ENCODE data around the gene FCN3. TPM values are rescaled to one million over a fixed set of nuclear protein-coding genes. Genes with fewer than 3 reads are reported as not detected.
A peak's percentile ranks its signal among the peaks of the same experiment; 100 is the strongest.

The FCN3 gene
- total RNA-seq, 1 experiment from 2014 or later, result 0.22 TPM

- H3K27ac ChIP-seq (ENCODE audit: insufficient read length, low read depth, low read length), result no peak within 1 kb of the TSS
- TF ChIP-seq CTCF (conservative IDR thresholded peaks at IDR 0.05), result no peak
- no peaks in the 10 kb centered on the region for H3K23me2 ChIP-seq (ENCODE audit: insufficient read length, low read depth, low read length, poor library complexity, severe bottlenecking)
- no peaks in the 10 kb centered on the region for H3K27me3 ChIP-seq (ENCODE audit: insufficient read depth, low read length)
- no peak within 1 kb of the TSS for H2AK5ac ChIP-seq (ENCODE audit: insufficient read length, low read length)
- no peak within 1 kb of the TSS for H2AFZ ChIP-seq (ENCODE audit: low read length)
- Mint-ChIP-seq H3K9me3 (no peaks in the 10 kb centered on the region), H3K4me3 (peak within 1 kb of the TSS; percentile 58 to 71), H3K4me1 (peaks cover 38 to 43% of the 10 kb centered on the region in 2 experiments), H3K36me3 (ENCODE audit: insufficient read depth in 1 of 3, low read depth in 3 of 3) (peaks cover 2 to 17% (median 11%) of the 10 kb centered on the region in 3 experiments; a peak in 5 of 7 replicates), H3K27ac (peak within 1 kb of the TSS; percentile 36 to 73 (median 72); a peak in 6 of 7 replicates), H3K27me3 (ENCODE audit: low read depth) (peaks cover 2% of the 10 kb centered on the region)
- no peaks in the 10 kb centered on the region for H3K79me1 ChIP-seq (ENCODE audit: insufficient read depth, low read depth, low read length, poor library complexity, severe bottlenecking)
- H2BK12ac ChIP-seq (ENCODE audit: insufficient read length, low read depth, low read length), result no peak within 1 kb of the TSS
- no peak within 1 kb of the TSS for H4K5ac ChIP-seq (ENCODE audit: insufficient read length, low read depth, low read length)
- no peak within 1 kb of the TSS for H2BK120ac ChIP-seq (ENCODE audit: low read depth, low read length, poor library complexity, severe bottlenecking)
- no peak within 1 kb of the TSS for H3K4ac ChIP-seq (ENCODE audit: low read depth, low read length)
- H3K56ac ChIP-seq (ENCODE audit: insufficient read length, low read depth, low read length), result no peak within 1 kb of the TSS
- no peak within 1 kb of the TSS for H2BK5ac ChIP-seq (ENCODE audit: insufficient read length, low read length)
- no peak within 1 kb of the TSS for H3K9ac ChIP-seq (ENCODE audit: extremely low read depth, insufficient read length, low read length)
- no CpG with 5 or more reads among the region's 22 CpGs for WGBS (ENCODE audit: extremely low coverage, insufficient read length, low lambda C conversion rate)
- no peaks in the 10 kb centered on the region for H4K20me1 ChIP-seq (ENCODE audit: control insufficient read depth, insufficient read depth, insufficient read length)
- no peak within 1 kb of the TSS for H4K91ac ChIP-seq (ENCODE audit: insufficient read length, low read depth, low read length)
- H2BK15ac ChIP-seq (ENCODE audit: low read depth, low read length), result no peak within 1 kb of the TSS
- H2BK20ac ChIP-seq (ENCODE audit: low read depth, low read length, poor library complexity, severe bottlenecking), result no peak within 1 kb of the TSS
- DNase-seq, result peak; percentile 75
- peak within 1 kb of the TSS; percentile 14 for H3K4me2 ChIP-seq (ENCODE audit: insufficient read depth, insufficient read length, low read length)
- H3K18ac ChIP-seq (ENCODE audit: insufficient read length, low read depth, low read length), result no peak within 1 kb of the TSS
- no peak within 1 kb of the TSS for H4K8ac ChIP-seq (replicated peaks; ENCODE audit: insufficient read length, low read depth, low read length)
- H3K14ac ChIP-seq (ENCODE audit: insufficient read depth, low read length), result peak within 1 kb of the TSS; percentile 28; the same call in 1 of the 2 replicates
- no peaks in the 10 kb centered on the region for H3K9me3 ChIP-seq (ENCODE audit: control insufficient read depth, low read depth, low read length)
- no peak within 1 kb of the TSS for H3K23ac ChIP-seq (ENCODE audit: insufficient read length, low read depth, low read length)
- no peaks in the 10 kb centered on the region for H3K79me2 ChIP-seq (ENCODE audit: insufficient read depth, low read length)
- H3T11ph ChIP-seq (ENCODE audit: low read length), result no peak within 1 kb of the TSS
- no peaks in the 10 kb centered on the region; the same call in 1 of the 2 replicates for H3K4me1 ChIP-seq (ENCODE audit: insufficient read depth, low read length)
These were observed 32.9 kb downstream of the FCN3 start, which contains the start of gene SYTL1 for GRCh38 chr1:27341525-27342252. Gene SYTL1 (plus strand): TSS chr1:27342022. CDS start chr1:27345335, 3,313 bp downstream.

All from H9 (cell line).